HFF-Myc (cell line): Measurements from ENCODE around the gene MRPS21.
A peak's percentile ranks its signal among the peaks of the same experiment; 100 is the strongest.

Source experiments
- DNase-seq: peaks from one replicate; pipeline ENCODE4 v3.0.0-alpha.2; 2011; ENCODE audit warnings: low read depth; ENCODE audit errors: extremely low read depth
- H3K4me3 ChIP-seq: replicated peaks from 2 replicates; pipeline ENCODE4 v1.5.1; 2011; ENCODE audit warnings: low read depth, mild to moderate bottlenecking, control low read depth, low read length
- TF ChIP-seq, protein P1 (sequence below): IDR thresholded peaks from 2 replicates; pipeline ENCODE4 v1.5.1; 2012; ENCODE audit warnings: mild to moderate bottlenecking, low read depth, low read length, control low read depth; ENCODE audit errors: missing control alignments

MRPS21 gene

DNA sequence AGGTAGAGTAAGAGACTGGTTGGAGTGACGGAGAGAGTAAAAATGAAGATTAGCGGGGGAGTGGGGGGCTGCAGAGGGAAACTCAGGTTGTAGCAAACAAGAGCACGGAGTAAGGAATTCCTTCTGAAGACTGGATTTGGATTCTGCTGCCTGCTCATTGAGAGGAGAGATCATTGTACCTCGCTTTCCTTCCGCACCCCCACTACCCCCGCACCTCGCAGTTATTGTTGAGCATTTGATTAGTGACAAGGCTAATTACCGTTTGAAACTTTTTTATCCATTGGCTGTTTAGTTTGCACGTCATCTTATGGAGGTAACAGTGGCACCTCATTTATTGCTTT lies 28.1 kb downstream of the MRPS21 start:
- peak overlapping the region; percentile 96 for H3K4me3 ChIP-seq
- DNase-seq, result no peak
- TF ChIP-seq, protein P1, sequence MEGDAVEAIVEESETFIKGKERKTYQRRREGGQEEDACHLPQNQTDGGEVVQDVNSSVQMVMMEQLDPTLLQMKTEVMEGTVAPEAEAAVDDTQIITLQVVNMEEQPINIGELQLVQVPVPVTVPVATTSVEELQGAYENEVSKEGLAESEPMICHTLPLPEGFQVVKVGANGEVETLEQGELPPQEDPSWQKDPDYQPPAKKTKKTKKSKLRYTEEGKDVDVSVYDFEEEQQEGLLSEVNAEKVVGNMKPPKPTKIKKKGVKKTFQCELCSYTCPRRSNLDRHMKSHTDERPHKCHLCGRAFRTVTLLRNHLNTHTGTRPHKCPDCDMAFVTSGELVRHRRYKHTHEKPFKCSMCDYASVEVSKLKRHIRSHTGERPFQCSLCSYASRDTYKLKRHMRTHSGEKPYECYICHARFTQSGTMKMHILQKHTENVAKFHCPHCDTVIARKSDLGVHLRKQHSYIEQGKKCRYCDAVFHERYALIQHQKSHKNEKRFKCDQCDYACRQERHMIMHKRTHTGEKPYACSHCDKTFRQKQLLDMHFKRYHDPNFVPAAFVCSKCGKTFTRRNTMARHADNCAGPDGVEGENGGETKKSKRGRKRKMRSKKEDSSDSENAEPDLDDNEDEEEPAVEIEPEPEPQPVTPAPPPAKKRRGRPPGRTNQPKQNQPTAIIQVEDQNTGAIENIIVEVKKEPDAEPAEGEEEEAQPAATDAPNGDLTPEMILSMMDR, result no peak

DNA sequence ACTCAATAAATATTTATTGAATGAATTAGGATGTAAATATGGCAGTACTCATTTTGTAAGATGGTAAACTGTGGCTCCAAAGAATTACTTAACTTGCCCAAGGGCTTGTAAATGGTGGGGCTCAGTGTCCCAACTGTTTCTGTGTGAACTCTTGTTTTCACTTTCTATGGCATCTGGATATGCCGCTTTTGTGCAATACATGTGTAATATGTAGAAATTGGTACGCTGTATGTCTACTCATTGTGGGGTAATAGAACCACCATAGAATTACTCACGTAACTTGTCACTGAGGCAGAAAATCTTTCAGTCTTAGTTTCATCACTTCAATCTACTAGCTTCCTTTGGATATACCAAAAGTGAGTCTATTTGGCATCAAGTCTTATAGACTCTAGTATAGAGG lies 28.6 kb downstream of the MRPS21 start:
- TF ChIP-seq, protein P1, result no peak
- DNase-seq, result no peak
- peak overlapping the region; percentile 96 for H3K4me3 ChIP-seq

DNA sequence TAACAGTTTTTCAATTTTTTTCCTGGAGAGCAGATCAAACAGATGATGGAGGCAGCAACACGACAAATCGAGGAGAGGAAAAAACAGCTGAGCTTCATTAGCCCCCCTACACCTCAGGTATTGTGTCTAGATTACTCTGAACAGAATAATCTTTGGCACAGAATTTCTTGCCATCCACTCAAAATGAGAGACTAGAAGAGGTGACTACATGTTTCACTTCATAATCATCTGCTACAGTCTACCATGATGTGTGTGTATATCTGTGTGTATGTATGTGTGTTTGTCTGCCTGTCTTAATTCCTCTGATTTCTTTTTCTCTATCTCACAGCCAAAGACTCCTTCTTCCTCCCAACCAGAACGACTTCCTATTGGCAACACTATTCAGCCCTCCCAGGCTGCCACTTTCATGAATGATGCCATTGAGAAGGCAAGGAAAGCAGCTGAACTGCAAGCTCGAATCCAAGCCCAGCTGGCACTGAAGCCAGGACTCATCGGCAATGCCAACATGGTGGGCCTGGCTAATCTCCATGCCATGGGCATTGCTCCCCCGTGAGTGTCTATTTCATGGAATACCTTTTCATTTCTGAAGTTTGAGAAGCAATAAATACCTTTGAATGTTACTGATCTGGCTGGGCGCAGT lies 39.1 kb downstream of the MRPS21 start:
- TF ChIP-seq, protein P1, result no peak
- no peak for DNase-seq

DNA sequence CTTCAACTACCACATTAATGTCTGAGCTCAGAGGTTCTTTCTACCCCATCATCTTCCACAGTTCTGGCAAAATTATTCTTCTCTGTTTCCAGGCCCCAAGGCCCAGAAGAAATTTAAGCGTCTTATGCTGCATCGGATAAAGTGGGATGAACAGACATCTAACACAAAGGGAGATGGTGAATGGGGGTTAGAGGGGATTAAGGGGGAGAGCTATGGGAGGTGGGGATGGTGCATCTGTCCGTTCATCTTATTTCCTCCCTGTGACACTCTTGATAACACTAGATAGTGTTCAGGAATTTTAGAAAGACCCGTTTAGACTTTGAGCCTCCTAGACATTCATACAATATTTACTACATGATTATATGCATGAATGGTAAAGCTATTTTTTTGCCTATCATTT lies 52.7 kb downstream of the MRPS21 start:
- TF ChIP-seq, protein P1, result no peak
- DNase-seq, result no peak
- no peak overlapping the region for H3K4me3 ChIP-seq

More for the DNA sequence above, 39.1 kb downstream of the MRPS21 start:
- no peak overlapping the region for H3K4me3 ChIP-seq

DNA sequence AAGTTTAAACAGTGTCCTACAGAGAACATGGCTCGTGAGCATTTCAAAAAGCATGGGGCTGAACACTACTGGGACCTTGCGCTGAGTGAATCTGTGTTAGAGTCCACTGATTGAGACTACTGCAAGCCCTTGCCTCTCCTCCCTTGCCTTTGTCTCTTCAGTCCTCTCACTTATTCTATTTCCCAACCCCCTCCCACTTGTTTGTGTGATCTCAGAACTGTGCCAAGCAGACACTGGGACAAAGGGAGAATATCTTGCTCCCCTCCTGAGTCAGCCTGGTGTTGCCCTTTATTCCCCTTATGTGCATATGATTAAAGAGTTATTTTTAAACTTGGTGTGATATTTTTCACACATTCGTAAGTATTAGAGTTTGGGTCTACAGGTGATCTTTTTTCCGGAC lies 59.2 kb downstream of the MRPS21 start:
- H3K4me3 ChIP-seq, result no peak overlapping the region
- no peak for DNase-seq
- TF ChIP-seq, protein P1, result no peak
